Subcutaneous adipose tissue (tissue), 4 donors: ENCODE results near the gene ALDH18A1. TPM values are rescaled to one million over a fixed set of nuclear protein-coding genes. Genes with fewer than 3 reads are reported as not detected.

Experiments
- CTCF ChIP-seq: fragments of 450-650 bp; IDR thresholded peaks from one replicate; pipeline ENCODE4 v1.5.1; 2016; ENCODE audit warnings: low read depth, mild to moderate bottlenecking, control low read depth, antibody characterized with exemption, moderate library complexity
- total RNA-seq, 4 donors: library from RNA; depleted of rRNA; stranded (reverse); fragments of >200 nt; gene quantifications; one replicate each; pipeline ENCODE4 v1.1.0, GENCODE V29; 2016

The ALDH18A1 gene
- total RNA-seq, 4 donors from 2014 or later: 18.5 to 29.0 (median 18.9) TPM

- no peak for TF ChIP-seq CTCF
Measured at GRCh38 chr10:95602382-95602781, 54.1 kb downstream of the ALDH18A1 start.

GRCh38 chr10:95601116-95601719, 55.3 kb downstream of the ALDH18A1 start:
- TF ChIP-seq CTCF: no peak

- TF ChIP-seq CTCF: no peak
Measured at GRCh38 chr10:95600158-95600557, 56.4 kb downstream of the ALDH18A1 start.

- no peak for TF ChIP-seq CTCF
Measured at GRCh38 chr10:95597788-95598187, 58.7 kb downstream of the ALDH18A1 start.

- TF ChIP-seq CTCF: no peak
Measured at GRCh38 chr10:95588025-95588424, 68.5 kb downstream of the ALDH18A1 start.

GRCh38 chr10:95579835-95580535, 76.5 kb downstream of the ALDH18A1 start:
- TF ChIP-seq CTCF: no peak

GRCh38 chr10:95579292-95579691, 77.2 kb downstream of the ALDH18A1 start:
- no peak for TF ChIP-seq CTCF
